ENCODE data around the gene SLC7A8.

- TF ChIP-seq CTCF (conservative IDR thresholded peaks at IDR 0.05 in 1 of 2, IDR thresholded peaks at IDR 0.05 in 1 of 2; ENCODE audit: low read depth in 1 of 2, low read length in 2 of 2) (no peak), EZH2 (IDR thresholded peaks at IDR 0.05; ENCODE audit: low read length, missing control alignments) (no peak)
Observed at GRCh38 chr14:23114120-23114458, 69.4 kb downstream of the SLC7A8 start.
